GM18951 (cell line): ENCODE data around the gene POLD2.

Experiments
- POLR2A ChIP-seq: IDR thresholded peaks from 4 replicates; pipeline ENCODE4 v1.6.1; 2011; ENCODE audit warnings: mild to moderate bottlenecking; ENCODE audit not compliant: insufficient read length, insufficient read depth; ENCODE audit errors: extremely low read depth
- in situ Hi-C: fragments of 300-500 bp; cut with MboI; formaldehyde crosslinking; loops from one replicate; pipeline ENCODE4 v1.12.0; 2022; ENCODE audit warnings: low sequenced_read_pairs, mixed read lengths, inconsistent platforms; ENCODE audit not compliant: unreplicated experiment

Gene POLD2

GRCh38 chr7:44066111-44066460 is 57.3 kb downstream of the POLD2 start:
- no peak for TF ChIP-seq POLR2A
- in situ Hi-C loops = no loop called here

GRCh38 chr7:44065431-44066110 is 57.8 kb downstream of the POLD2 start, which contains the start of gene PGAM2:
PGAM2 (minus strand) TSS chr7:44065567; CDS start chr7:44065529, 38 bp downstream.
- TF ChIP-seq POLR2A = no peak
- in situ Hi-C loops = no loop called here

- peak; percentile 38 for TF ChIP-seq POLR2A
- in situ Hi-C loops = no loop called here
Measured at GRCh38 chr7:44064791-44065430, 58.4 kb downstream of the POLD2 start.
